Stimulated activated CD4-positive, alpha-beta T cell treated with anti-CD3 and anti-CD28 coated beads, Interleukin-1b, Interleukin-23, amount 100 ng/mL, for 4 hours (primary cell): Measurements from ENCODE around the gene MTHFD2L.
A peak's percentile ranks its signal among the peaks of the same experiment; 100 is the strongest.
"Not testable (repeated sequence)": the region's sequence is repeated elsewhere in the genome, so short reads cannot be mapped to it uniquely, and the experiment has no call there.

Experiments used
- DNase-seq, 2 donors: peaks; one replicate each; pipeline ENCODE4 v3.0.0-alpha.2; 2020; ENCODE audit warnings: low read depth in 2 of 2

The MTHFD2L gene

GRCh38 chr4:74189331-74190043, 31.6 kb downstream of the MTHFD2L start:
- no peak for DNase-seq

GRCh38 chr4:74190332-74190731, 32.4 kb downstream of the MTHFD2L start:
- no peak for DNase-seq

- no peak for DNase-seq
Observed at GRCh38 chr4:74190919-74191397, 33.0 kb downstream of the MTHFD2L start.

GRCh38 chr4:74197080-74197479, 39.2 kb downstream of the MTHFD2L start:
- DNase-seq: no peak

GRCh38 chr4:74202062-74202586, 44.2 kb downstream of the MTHFD2L start:
- DNase-seq: no peak

GRCh38 chr4:74203467-74203866, 45.5 kb downstream of the MTHFD2L start:
- no peak for DNase-seq

GRCh38 chr4:74205046-74205445, 47.1 kb downstream of the MTHFD2L start:
- DNase-seq: no peak

- no peak for DNase-seq
Observed at GRCh38 chr4:74205559-74205958, 47.6 kb downstream of the MTHFD2L start.

GRCh38 chr4:74206088-74206825, 48.3 kb downstream of the MTHFD2L start:
- no peak for DNase-seq

- DNase-seq: not testable (repeated sequence)
Observed at GRCh38 chr4:74214457-74215159, 56.7 kb downstream of the MTHFD2L start.

- DNase-seq: not testable (repeated sequence)
Observed at GRCh38 chr4:74215236-74215635, 57.3 kb downstream of the MTHFD2L start.

GRCh38 chr4:74217365-74217764, 59.4 kb downstream of the MTHFD2L start:
- DNase-seq: no peak

GRCh38 chr4:74218201-74218600, 60.3 kb downstream of the MTHFD2L start:
- no peak for DNase-seq

GRCh38 chr4:74219240-74219639, 61.3 kb downstream of the MTHFD2L start:
- no peak for DNase-seq

- no peak for DNase-seq
Observed at GRCh38 chr4:74223098-74223497, 65.2 kb downstream of the MTHFD2L start.

- DNase-seq: no peak
Observed at GRCh38 chr4:74223801-74224200, 65.9 kb downstream of the MTHFD2L start.

GRCh38 chr4:74228691-74229640, 71.0 kb downstream of the MTHFD2L start:
- peak; percentile 55 to 68 for DNase-seq

GRCh38 chr4:74230902-74231499, 73.1 kb downstream of the MTHFD2L start:
- no peak for DNase-seq

GRCh38 chr4:74235135-74235534, 77.2 kb downstream of the MTHFD2L start:
- no peak for DNase-seq

- no peak for DNase-seq
Observed at GRCh38 chr4:74237425-74237966, 79.6 kb downstream of the MTHFD2L start.
